Stimulated activated CD4-positive, alpha-beta T cell treated with anti-CD3 and anti-CD28 coated beads, Interleukin-2, amount 100 ng/mL, for 4 hours (primary cell): ENCODE results near the gene DSCAML1.
"Not testable (repeated sequence)": the region's sequence is repeated elsewhere in the genome, so short reads cannot be mapped to it uniquely, and the experiment has no call there.

ENCODE experiments used
- DNase-seq: peaks from one replicate; pipeline ENCODE4 v3.0.0-alpha.2; 2020; ENCODE audit warnings: low read depth

The DSCAML1 gene

DNA sequence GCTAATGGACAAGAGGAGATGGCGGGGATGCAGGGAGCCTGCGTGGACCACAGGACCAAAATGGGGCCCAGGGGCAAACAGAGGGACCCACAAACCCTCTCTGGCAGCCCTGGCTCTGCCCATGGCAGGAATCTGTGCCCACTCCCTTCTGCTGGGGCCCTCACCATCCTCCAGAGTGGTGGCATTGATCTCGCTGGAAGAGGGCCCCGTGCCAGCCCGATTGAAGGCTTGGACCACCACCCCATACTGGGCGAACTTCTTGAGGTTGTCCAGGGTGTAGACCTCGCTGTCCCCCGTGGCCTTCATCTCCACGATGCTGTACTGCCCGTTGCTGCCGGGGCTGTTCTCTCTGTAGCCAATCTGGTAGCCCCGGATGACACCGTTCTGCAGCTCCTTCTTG is 332.2 kb downstream of the DSCAML1 start:
- DNase-seq: no peak

- DNase-seq: no peak
These were observed 334.2 kb downstream of the DSCAML1 start for GRCh38 chr11:117462864-117463247.

DNA sequence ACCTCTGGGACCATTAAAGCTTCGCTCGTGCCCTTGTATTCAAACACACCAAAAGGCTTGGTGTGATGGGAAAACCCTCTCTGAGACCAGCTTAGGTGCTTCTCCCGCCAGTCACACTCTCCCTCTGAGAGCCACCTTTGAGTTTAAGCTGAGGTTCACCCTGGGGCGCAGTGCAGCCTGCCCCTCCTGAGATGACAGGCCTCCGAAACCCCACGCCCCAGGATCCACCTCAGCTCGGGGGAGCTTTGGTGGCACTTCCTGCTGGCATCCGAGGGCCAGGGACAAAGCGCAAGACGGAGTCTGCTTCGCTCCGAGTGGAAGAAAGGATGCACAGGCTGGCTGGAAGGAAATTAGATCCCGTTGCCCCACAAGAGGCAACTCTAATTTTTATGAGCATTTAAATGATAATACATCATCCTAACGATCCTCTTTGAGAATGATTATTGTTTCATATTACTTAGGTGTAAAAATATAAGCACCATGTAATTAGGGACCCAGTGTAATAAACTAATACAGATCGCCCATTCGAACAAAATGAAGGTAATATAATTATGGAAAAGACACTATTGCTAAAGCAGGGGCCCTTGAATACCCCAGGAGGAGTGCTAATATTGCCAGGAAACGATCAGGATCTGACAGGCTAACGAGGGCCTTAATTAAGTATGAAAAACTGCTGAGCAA is 334.7 kb downstream of the DSCAML1 start:
- DNase-seq: no peak

DNA sequence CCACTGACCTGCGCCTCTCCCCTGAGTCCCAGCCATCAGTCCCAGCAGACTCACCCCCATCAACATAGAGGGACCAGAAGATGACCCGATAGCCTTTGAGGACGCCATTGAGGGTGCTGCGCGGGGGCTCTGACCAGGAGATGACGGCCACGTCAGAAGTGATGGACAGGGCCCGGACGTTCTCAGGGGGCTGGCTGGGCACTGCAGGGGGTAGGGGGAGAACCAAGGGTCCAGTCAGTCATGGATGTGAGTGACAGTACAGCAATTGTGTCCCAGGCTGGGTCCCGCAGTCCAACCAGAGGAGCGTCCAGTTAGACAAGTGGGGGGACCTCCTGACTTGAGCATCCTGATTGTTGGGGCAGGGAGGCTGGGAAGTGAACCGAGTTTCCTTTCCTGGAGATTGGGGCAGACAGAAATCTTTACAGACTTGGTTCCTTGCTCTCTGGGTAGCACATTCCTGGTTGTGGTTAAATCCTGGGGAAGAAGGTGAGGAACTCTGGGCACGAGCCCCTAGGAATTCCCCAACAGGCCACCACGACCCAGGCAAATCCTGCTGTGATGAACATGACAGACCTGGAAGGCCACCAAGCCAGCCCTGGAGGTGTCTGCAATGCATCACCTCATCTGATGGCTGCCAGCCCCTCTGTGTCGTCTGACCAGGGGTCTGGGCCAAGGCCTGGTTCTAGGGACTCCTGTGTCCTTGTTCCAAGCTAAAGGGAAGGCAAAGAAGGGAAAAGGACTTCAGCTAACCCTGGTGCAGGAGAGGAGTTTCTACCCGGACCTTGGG is 335.4 kb downstream of the DSCAML1 start:
- no peak for DNase-seq

DNA sequence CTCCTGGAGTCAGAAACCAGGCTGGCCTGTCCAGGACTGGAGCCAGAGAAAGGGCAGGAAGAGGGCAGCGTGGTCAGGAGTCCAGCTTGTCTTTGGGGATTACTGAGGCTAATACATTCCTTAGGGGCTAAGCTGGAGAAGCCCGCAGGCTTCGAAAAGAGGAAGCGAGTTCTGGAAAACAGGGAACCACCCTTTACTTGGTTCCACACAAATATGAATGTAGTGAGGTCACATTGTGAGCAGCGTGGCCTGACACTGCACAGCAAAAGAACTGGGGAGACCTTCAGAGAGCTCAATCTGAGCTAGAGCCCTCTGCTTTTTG is 337.1 kb downstream of the DSCAML1 start:
- no peak for DNase-seq

GRCh38 chr11:117459123-117459978 is 337.7 kb downstream of the DSCAML1 start:
- no peak for DNase-seq

GRCh38 chr11:117458275-117459122 is 338.5 kb downstream of the DSCAML1 start:
- DNase-seq: no peak

DNA sequence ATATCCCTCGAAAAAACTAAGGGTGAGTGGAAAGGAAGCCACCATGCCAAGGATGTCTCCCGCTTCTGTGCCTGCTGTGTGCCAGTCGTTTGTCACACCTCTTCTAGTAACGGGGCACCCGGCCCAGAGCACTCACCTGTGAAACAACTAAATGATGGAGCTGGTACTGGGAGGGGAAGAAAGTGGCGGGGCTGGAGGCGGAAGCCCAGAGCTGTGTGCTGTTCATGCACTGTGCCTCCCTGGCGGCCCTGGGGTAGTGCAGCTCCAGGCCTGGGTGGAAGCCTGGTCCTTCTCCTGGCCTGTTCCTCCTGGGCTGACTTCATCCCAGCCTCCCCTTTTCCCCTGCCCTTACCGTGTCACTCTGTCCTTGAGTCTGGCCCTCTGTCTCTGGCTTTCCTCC is 339.2 kb downstream of the DSCAML1 start:
- DNase-seq: no peak

- DNase-seq: no peak
These were observed 339.8 kb downstream of the DSCAML1 start for GRCh38 chr11:117457031-117457785.

DNA sequence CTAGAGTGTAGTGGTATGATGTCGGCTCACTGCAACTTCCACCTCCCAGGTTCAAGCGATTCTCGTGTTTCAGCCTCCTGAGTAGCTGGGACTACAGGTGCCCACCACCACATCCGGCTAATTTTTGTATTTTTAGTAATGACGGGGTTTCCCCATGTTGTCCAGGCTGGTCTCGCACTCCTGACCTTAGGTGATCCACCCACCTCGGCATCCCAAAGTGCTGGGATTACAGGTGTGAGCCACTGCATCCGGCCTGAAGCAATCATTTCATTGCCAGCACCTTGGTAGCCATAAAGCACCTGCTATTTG is 340.3 kb downstream of the DSCAML1 start:
- DNase-seq: not testable (repeated sequence)

GRCh38 chr11:117456027-117456720 is 340.8 kb downstream of the DSCAML1 start:
- no peak for DNase-seq

- DNase-seq: no peak
These were observed 342.5 kb downstream of the DSCAML1 start for GRCh38 chr11:117454564-117454917.

DNA sequence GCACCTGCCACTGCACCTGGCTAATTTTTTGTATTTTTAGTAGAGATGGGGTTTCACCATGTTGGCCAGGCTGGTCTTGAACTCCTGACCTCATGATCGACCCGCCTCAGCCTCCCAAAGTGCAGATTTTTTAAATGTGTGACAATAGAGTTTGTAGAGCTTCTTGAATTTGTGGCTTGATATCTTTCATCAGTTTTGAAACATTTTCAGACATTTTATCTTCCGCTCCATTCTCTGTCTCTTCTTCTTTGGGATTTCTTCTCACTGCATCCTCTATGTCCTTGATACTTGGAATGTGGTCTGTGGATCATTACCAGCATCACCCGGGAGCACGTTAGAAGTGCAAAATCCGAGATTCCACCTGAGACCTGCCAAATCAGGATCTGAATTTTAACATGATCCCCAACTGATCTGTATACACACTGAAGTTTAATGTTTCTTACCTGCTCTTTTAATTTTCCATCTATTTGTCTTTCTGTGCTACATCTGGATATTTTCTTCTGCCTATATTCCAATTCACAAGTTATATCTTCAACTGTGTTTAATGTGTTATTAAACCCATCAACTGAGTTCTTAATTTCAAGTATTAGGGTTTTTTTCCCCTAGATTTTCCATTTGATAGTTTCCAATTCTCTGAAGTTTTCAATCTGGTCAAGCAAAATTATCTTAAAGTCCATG is 343.0 kb downstream of the DSCAML1 start:
- no peak for DNase-seq

DNA sequence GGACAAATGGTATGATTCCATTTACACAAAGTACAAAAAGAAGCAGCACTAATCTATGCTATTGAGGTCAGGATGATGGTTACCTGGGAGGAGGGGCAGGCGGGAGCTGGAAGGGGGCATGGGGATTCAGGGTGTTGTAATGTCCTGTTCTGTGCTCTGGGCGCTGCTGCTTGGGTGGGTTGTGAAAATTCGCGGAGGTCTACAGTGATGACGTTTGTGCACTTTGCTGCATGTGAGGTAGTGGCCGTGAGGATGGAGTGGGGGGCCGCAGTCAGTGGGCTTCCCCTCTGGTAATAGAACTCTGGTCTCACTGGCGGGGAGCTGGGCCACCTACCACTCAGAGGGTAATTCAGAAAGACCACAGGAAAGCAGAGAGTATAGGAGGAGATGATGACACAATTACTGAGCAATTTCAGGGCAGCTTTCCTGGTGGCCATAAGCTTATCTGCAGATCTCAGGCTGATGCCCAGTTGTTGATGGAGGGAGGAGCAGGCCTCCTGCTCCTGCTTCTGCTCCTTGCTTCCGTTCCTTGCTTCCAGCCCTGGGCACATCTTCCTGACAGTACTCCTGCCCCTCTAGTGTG is 347.8 kb downstream of the DSCAML1 start:
- no peak for DNase-seq

DNA sequence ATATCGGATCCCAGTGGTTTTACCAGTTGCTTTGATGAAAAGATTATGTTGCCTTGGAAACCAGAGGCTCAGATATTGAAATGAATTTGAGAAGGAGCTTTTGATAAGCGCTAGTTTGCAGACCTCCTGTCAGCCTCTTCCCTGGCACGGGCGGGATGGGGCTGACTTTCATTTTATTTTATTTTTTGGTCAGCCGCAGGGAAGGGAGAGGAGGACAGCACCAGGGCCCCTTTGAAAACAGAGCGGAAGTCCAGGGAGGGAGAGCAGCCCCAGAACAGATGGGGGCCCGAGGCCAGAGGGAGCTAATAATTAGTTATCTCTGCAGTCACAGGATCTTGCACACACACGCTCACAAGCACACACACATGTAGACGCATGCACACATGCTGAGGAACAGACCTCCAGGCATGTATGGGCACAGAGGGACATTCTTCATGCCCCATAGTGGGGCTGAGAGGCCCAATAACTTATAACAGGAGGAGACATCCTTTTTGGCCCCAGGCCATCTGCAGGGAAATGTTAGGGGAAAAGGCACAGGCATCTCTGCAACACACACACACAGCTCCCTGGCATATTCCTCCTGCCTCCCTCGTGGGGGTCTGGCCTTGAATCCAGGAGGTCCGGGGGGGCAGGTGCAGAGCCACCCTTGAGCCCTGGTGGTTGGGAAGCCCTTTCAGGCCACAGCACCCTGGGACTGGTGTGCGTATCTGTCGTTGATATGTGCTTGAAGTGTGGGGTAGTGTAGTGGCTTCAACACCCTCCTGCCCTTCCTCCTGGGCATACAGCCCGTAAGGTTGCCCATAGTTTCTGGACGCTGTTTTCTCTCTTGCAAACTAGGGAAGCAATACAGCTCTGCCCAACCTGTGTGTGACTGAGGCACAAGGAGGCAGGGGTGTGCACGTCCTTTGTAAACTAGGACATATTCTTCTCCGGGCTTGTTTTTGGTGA is 352.0 kb downstream of the DSCAML1 start:
- DNase-seq: no peak

- no peak for DNase-seq
These were observed 352.8 kb downstream of the DSCAML1 start for GRCh38 chr11:117444256-117444655.

DNA sequence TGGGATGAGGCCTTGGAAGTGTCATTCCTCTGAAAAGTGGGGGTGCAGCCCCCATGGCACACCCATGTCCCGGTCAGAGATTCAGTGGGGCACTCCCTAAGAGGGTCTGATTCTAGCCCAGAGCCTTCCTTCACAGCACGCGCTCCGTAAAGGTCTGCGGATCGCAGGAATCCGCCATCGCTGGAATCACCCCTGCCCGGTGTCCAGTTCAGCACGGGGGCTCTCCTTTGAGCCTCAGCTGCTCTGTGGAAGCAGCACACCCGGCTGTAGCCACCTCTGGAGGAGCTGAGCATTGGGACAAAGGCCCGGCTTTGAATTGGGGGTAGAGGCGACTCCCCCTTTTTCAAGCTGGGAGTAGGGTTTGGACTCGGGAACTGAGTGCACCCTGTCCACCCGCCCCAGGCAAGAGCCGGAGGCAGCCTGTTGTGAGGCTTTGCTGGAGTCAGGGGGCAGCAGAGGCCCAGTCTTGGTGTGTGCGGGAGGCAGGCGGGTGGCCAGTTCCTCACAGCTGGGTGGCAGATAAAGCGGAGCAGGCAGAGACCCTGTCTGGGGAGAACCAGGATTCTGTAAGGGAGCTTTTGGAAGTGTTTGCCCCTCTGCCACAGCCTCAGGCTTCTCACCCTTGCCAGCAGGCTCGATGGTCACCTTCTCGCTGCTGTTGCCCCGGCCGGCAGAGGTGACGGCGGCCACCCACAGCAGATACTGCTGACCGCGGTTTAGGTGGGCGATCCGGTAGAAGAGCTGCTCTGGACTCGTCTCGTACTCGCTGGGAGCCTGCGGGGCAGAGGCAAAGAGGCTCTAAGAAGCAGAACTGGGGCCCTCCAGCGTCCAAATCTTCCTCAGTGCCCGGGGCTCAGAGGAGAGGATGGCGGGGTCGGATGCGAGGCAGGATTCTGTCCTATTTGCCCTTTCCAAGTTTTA is 353.5 kb downstream of the DSCAML1 start:
- no peak for DNase-seq

GRCh38 chr11:117442869-117443239 is 354.2 kb downstream of the DSCAML1 start:
- no peak for DNase-seq
